GM21576 (cell line): ENCODE measurements around the gene DNAJC12.
"Not testable (repeated sequence)": the region's sequence is repeated elsewhere in the genome, so short reads cannot be mapped to it uniquely, and the experiment has no call there.

ENCODE experiments used
- ATAC-seq: cut with Tn5 transposase; IDR thresholded peaks from one replicate; pipeline ENCODE4 v1.9.1; 2021; ENCODE audit warnings: mild to moderate bottlenecking, moderate library complexity; ENCODE audit not compliant: unreplicated experiment

The DNAJC12 gene

GRCh38 chr10:67767244-67767643 is 70.7 kb downstream of the DNAJC12 start:
- no peak for ATAC-seq

- ATAC-seq = peak; percentile 80
Measured at GRCh38 chr10:67764012-67764822, 73.8 kb downstream of the DNAJC12 start.

GRCh38 chr10:67763499-67764011 is 74.4 kb downstream of the DNAJC12 start:
- peak; percentile 20 for ATAC-seq

GRCh38 chr10:67762567-67762966 is 75.4 kb downstream of the DNAJC12 start:
- not testable (repeated sequence) for ATAC-seq

GRCh38 chr10:67760272-67760671 is 77.7 kb downstream of the DNAJC12 start:
- ATAC-seq = no peak
